Activated naive CD8-positive, alpha-beta T cell treated with anti-CD3 and anti-CD28 coated beads, Interleukin-2, amount 50 U/mL, for 16 hours (primary cell): ENCODE measurements around the gene NKX6-1.

Source experiments
- DNase-seq: peaks from one replicate; pipeline ENCODE4 v3.0.0-alpha.2; 2020; ENCODE audit warnings: low read depth, low spot score

The NKX6-1 gene

GRCh38 chr4:84479663-84480062, 19.4 kb downstream of the NKX6-1 start:
- no peak for DNase-seq

- no peak for DNase-seq
Observed at GRCh38 chr4:84477738-84478137, 21.4 kb downstream of the NKX6-1 start.

- no peak for DNase-seq
Observed at GRCh38 chr4:84474107-84474506, 25.0 kb downstream of the NKX6-1 start.

GRCh38 chr4:84472154-84472553, 26.9 kb downstream of the NKX6-1 start:
- DNase-seq, result no peak

- no peak for DNase-seq
Observed at GRCh38 chr4:84470204-84470785, 28.8 kb downstream of the NKX6-1 start.

- DNase-seq, result no peak
Observed at GRCh38 chr4:84467601-84468000, 31.5 kb downstream of the NKX6-1 start.

GRCh38 chr4:84459783-84460182, 39.3 kb downstream of the NKX6-1 start:
- DNase-seq, result no peak

GRCh38 chr4:84456157-84456556, 42.9 kb downstream of the NKX6-1 start:
- no peak for DNase-seq

GRCh38 chr4:84455697-84456096, 43.4 kb downstream of the NKX6-1 start:
- DNase-seq, result no peak

GRCh38 chr4:84451546-84451945, 47.5 kb downstream of the NKX6-1 start:
- DNase-seq, result no peak

- DNase-seq, result no peak
Observed at GRCh38 chr4:84443523-84443922, 55.6 kb downstream of the NKX6-1 start.

- no peak for DNase-seq
Observed at GRCh38 chr4:84442778-84443177, 56.3 kb downstream of the NKX6-1 start.
